ENCODE data around the gene NXT1. TPM values are rescaled to one million over a fixed set of nuclear protein-coding genes. Genes with fewer than 3 reads are reported as not detected.

NXT1 gene
- total RNA-seq, 4 donors from 2014 or later, result 29.2 to 40.2 (median 35.1) TPM

DNA sequence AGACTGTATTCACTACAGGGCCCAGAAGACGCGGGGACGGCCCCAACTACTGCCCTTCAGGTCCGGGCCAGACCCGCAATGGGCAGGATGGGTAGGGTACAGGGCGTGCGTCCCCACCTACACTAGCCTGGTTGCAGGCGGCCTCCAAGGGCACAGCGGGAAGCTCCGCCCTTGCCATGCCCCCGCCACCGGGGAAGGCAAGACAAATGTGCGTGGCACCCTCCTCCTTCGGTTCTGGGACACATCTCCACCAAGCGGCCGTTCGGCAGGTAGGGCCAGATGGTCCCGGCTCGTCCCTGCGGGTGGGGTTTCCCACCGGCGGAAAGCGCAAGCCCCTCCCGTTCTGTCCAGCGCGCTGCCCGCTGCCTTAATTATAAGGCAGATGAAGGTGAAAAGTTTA, 5.6 kb downstream of the NXT1 start:
- WGBS, 2 donors, result 74 to 76% methylated on average over 27 of the region's 27 CpGs
- H3K4me3 ChIP-seq (ENCODE audit: low read depth, poor library complexity, severe bottlenecking), result no peak overlapping the region
- TF ChIP-seq POLR2A (IDR thresholded peaks at IDR 0.05), result no peak
- TF ChIP-seq, protein P1, sequence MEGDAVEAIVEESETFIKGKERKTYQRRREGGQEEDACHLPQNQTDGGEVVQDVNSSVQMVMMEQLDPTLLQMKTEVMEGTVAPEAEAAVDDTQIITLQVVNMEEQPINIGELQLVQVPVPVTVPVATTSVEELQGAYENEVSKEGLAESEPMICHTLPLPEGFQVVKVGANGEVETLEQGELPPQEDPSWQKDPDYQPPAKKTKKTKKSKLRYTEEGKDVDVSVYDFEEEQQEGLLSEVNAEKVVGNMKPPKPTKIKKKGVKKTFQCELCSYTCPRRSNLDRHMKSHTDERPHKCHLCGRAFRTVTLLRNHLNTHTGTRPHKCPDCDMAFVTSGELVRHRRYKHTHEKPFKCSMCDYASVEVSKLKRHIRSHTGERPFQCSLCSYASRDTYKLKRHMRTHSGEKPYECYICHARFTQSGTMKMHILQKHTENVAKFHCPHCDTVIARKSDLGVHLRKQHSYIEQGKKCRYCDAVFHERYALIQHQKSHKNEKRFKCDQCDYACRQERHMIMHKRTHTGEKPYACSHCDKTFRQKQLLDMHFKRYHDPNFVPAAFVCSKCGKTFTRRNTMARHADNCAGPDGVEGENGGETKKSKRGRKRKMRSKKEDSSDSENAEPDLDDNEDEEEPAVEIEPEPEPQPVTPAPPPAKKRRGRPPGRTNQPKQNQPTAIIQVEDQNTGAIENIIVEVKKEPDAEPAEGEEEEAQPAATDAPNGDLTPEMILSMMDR (IDR thresholded peaks at IDR 0.05), result no peak
- DNase-seq (ENCODE audit: low spot score in 2 of 2), result peak in 1 of 2 donors; percentile 84
- intact Hi-C loops (cut with DNase I; ENCODE audit: low total_unique reads), result no loop called here

DNA sequence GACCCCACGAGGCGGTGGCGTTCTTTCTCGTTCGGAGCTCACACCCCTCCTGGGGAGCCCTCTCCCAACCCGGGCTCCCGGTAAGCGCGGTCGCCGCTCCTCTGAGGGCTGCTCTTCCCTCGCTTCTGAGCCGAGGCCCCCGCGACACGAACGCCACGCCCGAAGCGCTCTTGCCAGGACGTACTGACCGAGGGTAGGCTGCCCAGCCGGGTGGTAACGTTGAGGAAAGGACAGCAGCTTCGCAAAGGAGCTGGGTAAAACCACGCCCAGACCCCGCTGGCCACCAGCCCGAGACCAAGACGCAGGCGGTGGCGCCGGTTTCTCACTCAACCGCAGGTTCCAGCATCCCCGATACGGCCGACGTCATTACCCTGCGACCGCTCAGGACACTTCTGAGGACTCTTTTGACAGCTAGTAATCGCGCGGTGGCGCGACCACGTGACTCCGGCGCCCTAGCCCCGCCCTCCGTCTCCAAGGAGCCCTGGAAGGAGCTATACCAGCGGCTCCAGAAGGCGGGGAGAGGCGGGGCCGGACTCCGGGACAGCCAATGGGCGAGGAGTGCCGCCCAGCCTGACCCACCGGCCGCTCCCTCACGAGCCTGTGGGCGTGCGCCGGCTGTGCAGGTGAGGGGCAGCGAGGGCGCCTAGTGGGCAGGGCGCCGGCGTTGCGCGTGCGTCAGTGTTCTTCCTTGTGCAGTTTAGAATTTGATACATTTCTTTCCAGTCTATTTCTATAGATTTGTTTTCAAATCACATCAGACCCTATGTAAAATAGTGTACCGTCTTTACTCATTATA, 7.4 kb downstream of the NXT1 start:
- TF ChIP-seq, protein P1 (IDR thresholded peaks at IDR 0.05), result no peak
- TF ChIP-seq POLR2A (IDR thresholded peaks at IDR 0.05), result no peak
- intact Hi-C loops (cut with DNase I; ENCODE audit: low total_unique reads), result no loop called here
- 0 to 2% methylated on average over 49 to 69 of the region's 71 CpGs for WGBS, 2 donors
- peak overlapping the region; percentile 44 for H3K4me3 ChIP-seq (ENCODE audit: low read depth, poor library complexity, severe bottlenecking)
- peak; percentile 100 for DNase-seq (ENCODE audit: low spot score in 2 of 2)

DNA sequence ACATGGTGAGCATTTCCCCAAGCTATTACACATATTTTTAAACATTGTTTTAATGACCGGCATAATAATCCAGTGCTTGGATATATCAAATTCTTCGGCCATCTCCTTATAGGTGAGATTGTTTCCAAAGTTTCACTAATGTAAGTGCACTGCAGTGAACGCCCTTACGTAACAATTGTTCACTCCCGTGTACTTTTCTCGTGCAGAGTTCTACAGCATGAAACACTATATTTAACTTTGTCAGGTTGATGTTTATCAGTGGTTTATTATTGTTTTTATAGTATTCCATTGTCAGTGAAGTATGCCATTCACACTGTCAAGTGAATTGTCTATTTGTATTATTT, 7.9 kb downstream of the NXT1 start:
- no peak overlapping the region for H3K4me3 ChIP-seq (ENCODE audit: low read depth, poor library complexity, severe bottlenecking)
- WGBS, 2 donors, result 19% methylated on average over 6 of the region's 6 CpGs
- intact Hi-C loops (cut with DNase I; ENCODE audit: low total_unique reads), result no loop called here
- no peak for DNase-seq (ENCODE audit: low spot score in 2 of 2)
- no peak for TF ChIP-seq POLR2A (IDR thresholded peaks at IDR 0.05)
- TF ChIP-seq, protein P1 (IDR thresholded peaks at IDR 0.05), result no peak

DNA sequence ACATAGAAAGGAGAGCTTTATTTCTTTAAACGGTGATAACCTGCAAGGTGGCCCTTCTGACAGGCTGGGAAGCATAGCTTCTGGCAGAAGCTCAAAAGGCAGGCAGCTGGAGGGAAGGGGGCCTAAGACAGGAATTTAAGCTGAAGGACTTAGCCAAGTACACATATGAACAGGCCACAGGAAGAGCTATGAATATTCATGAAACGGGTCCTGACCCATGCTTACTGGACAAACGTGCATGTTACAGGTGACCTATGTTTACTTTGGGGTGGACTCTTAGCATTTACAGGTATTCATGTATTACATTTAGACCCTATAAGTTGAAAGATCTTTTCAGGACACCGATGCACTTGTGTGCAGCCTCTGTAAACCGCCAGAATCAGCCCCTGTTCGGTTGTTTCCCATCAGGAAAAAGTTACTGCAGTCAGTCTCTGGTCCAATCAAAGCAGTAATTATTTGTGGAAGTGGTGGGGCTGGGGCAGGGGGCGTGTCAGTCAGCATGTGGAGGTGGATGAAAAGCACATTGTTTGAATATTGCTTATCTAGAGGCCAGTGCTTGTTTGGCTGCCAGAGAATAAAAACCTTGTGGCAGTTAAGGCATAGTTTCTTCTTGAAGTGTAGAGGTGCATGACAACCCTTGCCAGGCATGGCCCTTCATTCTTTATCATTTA, 8.5 kb downstream of the NXT1 start:
- intact Hi-C loops (cut with DNase I; ENCODE audit: low total_unique reads), result no loop called here
- H3K4me3 ChIP-seq (ENCODE audit: low read depth, poor library complexity, severe bottlenecking), result no peak overlapping the region
- DNase-seq (ENCODE audit: low spot score in 2 of 2), result no peak
- TF ChIP-seq, protein P1 (IDR thresholded peaks at IDR 0.05), result no peak
- TF ChIP-seq POLR2A (IDR thresholded peaks at IDR 0.05), result no peak
- 50 to 61% methylated on average over 7 of the region's 7 CpGs for WGBS, 2 donors

DNA sequence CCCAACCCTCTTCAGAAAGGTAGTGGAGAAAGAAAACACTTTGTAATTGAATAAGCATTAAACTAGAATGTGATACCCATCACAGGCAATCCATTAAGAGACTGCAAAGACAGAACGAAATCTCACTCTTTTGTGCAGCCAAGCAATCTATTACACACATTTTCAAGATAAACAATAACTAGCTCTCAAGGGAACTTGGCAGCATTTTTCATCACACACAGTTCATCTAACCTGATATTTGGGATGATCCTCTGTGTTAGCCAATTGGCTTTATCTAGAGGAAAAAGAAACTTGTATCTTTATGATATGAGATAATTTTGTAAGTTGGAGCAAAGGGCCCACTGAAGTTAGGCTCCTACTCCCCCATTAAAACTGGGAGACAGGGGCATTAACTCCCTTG, 9.9 kb downstream of the NXT1 start:
- H3K4me3 ChIP-seq (ENCODE audit: low read depth, poor library complexity, severe bottlenecking), result no peak overlapping the region

More for the DNA sequence above, 9.9 kb downstream of the NXT1 start:
- no peak for DNase-seq (ENCODE audit: low spot score in 2 of 2)
- WGBS, 2 donors, result 64 to 67% methylated on average over 1 of the region's 1 CpG
- intact Hi-C loops (cut with DNase I; ENCODE audit: low total_unique reads), result no loop called here
- TF ChIP-seq POLR2A (IDR thresholded peaks at IDR 0.05), result no peak
- TF ChIP-seq, protein P1 (IDR thresholded peaks at IDR 0.05), result no peak
